GM12892 (cell line): ENCODE results near the gene PEPD.

Experiments used
- POLR2AphosphoS5 ChIP-seq: IDR thresholded peaks from 2 replicates; pipeline ENCODE4 v1.6.1; 2011; ENCODE audit warnings: low read depth, low read length, control low read depth
- TAF1 ChIP-seq: IDR thresholded peaks from 2 replicates; pipeline ENCODE4 v1.6.1; 2011; ENCODE audit warnings: low read depth, mild to moderate bottlenecking, control low read depth, low read length, borderline replicate concordance

GRCh38 chr19:33407140-33407551, 114.4 kb downstream of the PEPD start:
- TF ChIP-seq POLR2AphosphoS5 (no peak), TAF1 (no peak)
